Measurements from ENCODE around the gene DCANP1. TPM values are rescaled to one million over a fixed set of nuclear protein-coding genes. Genes with fewer than 3 reads are reported as not detected.

Gene DCANP1
- total and polyA plus RNA-seq, 2 donors (not counting 3 experiments of a cell fraction or from before 2014, with no cell fraction given), result not detected

GRCh38 chr5:135422419-135422818 lies 24.7 kb downstream of the DCANP1 start:
- DNase-seq (ENCODE audit: low read depth, low spot score), result no peak
- Histone ChIP-seq H3K4me2 (ENCODE audit: insufficient read depth, low read length) (no peak overlapping the region), H3K27me3 (ENCODE audit: control insufficient read depth in 2 of 2, insufficient read depth in 2 of 2, low read length in 2 of 2) (peaks cover 14 to 51% of the 10 kb centered on the region in 2 experiments), H3K4me3 (replicated peaks in 1 of 3; ENCODE audit: insufficient read depth in 1 of 3, low read depth in 1 of 3, low read length in 3 of 3) (no peak overlapping the region), H3K36me3 (ENCODE audit: control insufficient read depth in 2 of 2, extremely low read depth in 1 of 2, insufficient read depth in 2 of 2, low read length in 2 of 2) (no peaks in the 10 kb centered on the region), H2AFZ (ENCODE audit: low read depth, low read length) (no peak overlapping the region), H3K27ac (ENCODE audit: insufficient read depth, low read depth, low read length) (no peak overlapping the region), H3K9me3 (replicated peaks; ENCODE audit: control insufficient read depth, insufficient read depth, low read length) (no peaks in the 10 kb centered on the region), H3K9ac (replicated peaks; ENCODE audit: extremely low read depth, insufficient read depth, low read length) (no peak overlapping the region), H3K9me1 (replicated peaks; ENCODE audit: control insufficient read depth, extremely low read depth, insufficient read depth, low read length) (no peaks in the 10 kb centered on the region), H4K20me1 (replicated peaks; ENCODE audit: control insufficient read depth, extremely low read depth, insufficient read depth, low read length) (no peaks in the 10 kb centered on the region), H3K4me1 (ENCODE audit: control insufficient read depth, extremely low read depth, insufficient read depth, low read length) (no peaks in the 10 kb centered on the region), H3K79me2 (ENCODE audit: control insufficient read depth, insufficient read depth, low read length) (no peaks in the 10 kb centered on the region)
- TF ChIP-seq EZH2 (IDR thresholded peaks at IDR 0.05; ENCODE audit: borderline replicate concordance, low read depth, low read length, severe bottlenecking) (no peak), MYC (IDR thresholded peaks at IDR 0.05; ENCODE audit: low read depth, low read length) (no peak), POLR2AphosphoS5 (IDR thresholded peaks at IDR 0.05; ENCODE audit: insufficient read depth, low read depth, low read length) (no peak)
- intact Hi-C loops (cut with micrococcal nuclease) (no loop called here), dilution Hi-C loops (cut with MboI; ENCODE audit: extremely low pct_ligation_motif_present, low sequenced_read_pairs) (no loop called here)
- POLR2A ChIA-PET, result no interaction called here
- no peak for FAIRE-seq
- CTCF ChIA-PET, result interaction anchor here (1.5 kb wide), 2 partner anchors 35 to 139 kb away, joined by 3 read pairs; no protein-coding TSS in a partner anchor
- no TSS peak for BruUV-seq (replicated peaks)

- no peak for FAIRE-seq
- Histone ChIP-seq H3K36me3 (ENCODE audit: control insufficient read depth in 2 of 2, extremely low read depth in 1 of 2, insufficient read depth in 2 of 2, low read length in 2 of 2) (no peaks in the 10 kb centered on the region), H3K4me1 (ENCODE audit: control insufficient read depth, extremely low read depth, insufficient read depth, low read length) (no peaks in the 10 kb centered on the region), H2AFZ (ENCODE audit: low read depth, low read length) (no peak overlapping the region), H3K27me3 (ENCODE audit: control insufficient read depth in 2 of 2, insufficient read depth in 2 of 2, low read length in 2 of 2) (peaks cover 12 to 67% of the 10 kb centered on the region in 2 experiments), H3K79me2 (ENCODE audit: control insufficient read depth, insufficient read depth, low read length) (no peaks in the 10 kb centered on the region), H4K20me1 (replicated peaks; ENCODE audit: control insufficient read depth, extremely low read depth, insufficient read depth, low read length) (no peaks in the 10 kb centered on the region), H3K4me2 (ENCODE audit: insufficient read depth, low read length) (no peak overlapping the region), H3K27ac (ENCODE audit: insufficient read depth, low read depth, low read length) (no peak overlapping the region), H3K4me3 (replicated peaks in 1 of 3; ENCODE audit: insufficient read depth in 1 of 3, low read depth in 1 of 3, low read length in 3 of 3) (no peak overlapping the region), H3K9me1 (replicated peaks; ENCODE audit: control insufficient read depth, extremely low read depth, insufficient read depth, low read length) (no peaks in the 10 kb centered on the region), H3K9me3 (replicated peaks; ENCODE audit: control insufficient read depth, insufficient read depth, low read length) (no peaks in the 10 kb centered on the region), H3K9ac (replicated peaks; ENCODE audit: extremely low read depth, insufficient read depth, low read length) (no peak overlapping the region)
- no peak for DNase-seq (ENCODE audit: low read depth, low spot score)
- TF ChIP-seq JUN (IDR thresholded peaks at IDR 0.05; ENCODE audit: borderline replicate concordance, insufficient read depth, insufficient read length, low read depth), result no peak
- TF ChIP-seq MAX (IDR thresholded peaks at IDR 0.05; ENCODE audit: insufficient read depth, insufficient read length), result no peak
- no peak for TF ChIP-seq MYC (IDR thresholded peaks at IDR 0.05; ENCODE audit: low read depth, low read length)
- no peak for TF ChIP-seq POLR2A (IDR thresholded peaks at IDR 0.05; ENCODE audit: low read depth, low read length)
- TF ChIP-seq CTCF (IDR thresholded peaks at IDR 0.05; ENCODE audit: extremely low read depth in 1 of 2, insufficient read depth in 1 of 2, low read depth in 1 of 2, low read length in 2 of 2), result no peak
- no peak for TF ChIP-seq POLR2AphosphoS5 (IDR thresholded peaks at IDR 0.05; ENCODE audit: insufficient read depth, low read depth, low read length)
- no peak for TF ChIP-seq FOS (IDR thresholded peaks at IDR 0.05; ENCODE audit: borderline replicate concordance, insufficient read depth, low read length)
- no peak for TF ChIP-seq EZH2 (IDR thresholded peaks at IDR 0.05; ENCODE audit: borderline replicate concordance, low read depth, low read length, severe bottlenecking)
- TF ChIP-seq GATA2 (IDR thresholded peaks at IDR 0.05; ENCODE audit: insufficient read depth, insufficient read length, low read depth, low read length), result no peak
- CTCF ChIA-PET, result no interaction called here
- intact Hi-C loops (cut with micrococcal nuclease) (no loop called here), dilution Hi-C loops (cut with MboI; ENCODE audit: extremely low pct_ligation_motif_present, low sequenced_read_pairs) (no loop called here)
- BruUV-seq (replicated peaks), result no TSS peak
- POLR2A ChIA-PET, result no interaction called here
These were observed 30.1 kb downstream of the DCANP1 start for GRCh38 chr5:135417083-135417482.

All from endothelial cell of umbilical vein (primary cell).